Muscle of leg (tissue), 11 donors: ENCODE data around the gene ZMAT2. TPM values are rescaled to one million over a fixed set of nuclear protein-coding genes. Genes with fewer than 3 reads are reported as not detected.
"Not testable (repeated sequence)": the region's sequence is repeated elsewhere in the genome, so short reads cannot be mapped to it uniquely, and the experiment has no call there.

Source experiments
- DNase-seq: peaks from one replicate; pipeline ENCODE4 v3.0.0; 2013
- H3K27ac ChIP-seq: one replicate; pipeline ENCODE4 v1.5.1; 2013; ENCODE audit warnings: mild to moderate bottlenecking, low read length, control low read depth
- H3K27me3 ChIP-seq: one replicate; pipeline ENCODE4 v1.6.1; 2013; ENCODE audit warnings: low read length; ENCODE audit not compliant: control insufficient read depth, insufficient read depth
- H3K36me3 ChIP-seq: one replicate; pipeline ENCODE4 v1.6.1; 2013; ENCODE audit warnings: low read length; ENCODE audit not compliant: control insufficient read depth, insufficient read depth
- H3K4me1 ChIP-seq: one replicate; pipeline ENCODE4 v1.6.1; 2013; ENCODE audit warnings: low read length; ENCODE audit not compliant: control insufficient read depth, insufficient read depth
- H3K4me3 ChIP-seq: one replicate; pipeline ENCODE4 v1.5.1; 2013; ENCODE audit warnings: low read length, control low read depth
- H3K9me3 ChIP-seq: replicated peaks from 2 replicates; pipeline ENCODE4 v1.6.1; 2013; ENCODE audit warnings: low read depth, low read length; ENCODE audit not compliant: control insufficient read depth
- WGBS: methylation state at CpG from one replicate; pipeline ENCODE4 v1.1.5; 2013; ENCODE audit warnings: missing lambda C conversion rate; ENCODE audit not compliant: insufficient coverage; 5-methylcytosine and 5-hydroxymethylcytosine counted together
- polyA plus RNA-seq, 8 donors: library from polyadenylated mRNA; unstranded; fragments of 120-200 nt; gene quantifications; one replicate each; pipeline versions ENCODE4 v1.2.1 to v1.2.3, GENCODE V29; 2013; ENCODE audit warnings: inconsistent platforms in 1 of 8, low replicate concordance in 1 of 8; ENCODE audit not compliant: insufficient read length in 8 of 8, insufficient read depth in 1 of 8
- total RNA-seq: library from RNA; stranded (reverse); fragments of 120-200 nt; gene quantifications from one replicate; pipeline ENCODE4 v1.2.4, GENCODE V29; 2013

ZMAT2 gene
- total and polyA plus RNA-seq, 9 donors = 68.5 to 104 (median 87.6) TPM

DNA sequence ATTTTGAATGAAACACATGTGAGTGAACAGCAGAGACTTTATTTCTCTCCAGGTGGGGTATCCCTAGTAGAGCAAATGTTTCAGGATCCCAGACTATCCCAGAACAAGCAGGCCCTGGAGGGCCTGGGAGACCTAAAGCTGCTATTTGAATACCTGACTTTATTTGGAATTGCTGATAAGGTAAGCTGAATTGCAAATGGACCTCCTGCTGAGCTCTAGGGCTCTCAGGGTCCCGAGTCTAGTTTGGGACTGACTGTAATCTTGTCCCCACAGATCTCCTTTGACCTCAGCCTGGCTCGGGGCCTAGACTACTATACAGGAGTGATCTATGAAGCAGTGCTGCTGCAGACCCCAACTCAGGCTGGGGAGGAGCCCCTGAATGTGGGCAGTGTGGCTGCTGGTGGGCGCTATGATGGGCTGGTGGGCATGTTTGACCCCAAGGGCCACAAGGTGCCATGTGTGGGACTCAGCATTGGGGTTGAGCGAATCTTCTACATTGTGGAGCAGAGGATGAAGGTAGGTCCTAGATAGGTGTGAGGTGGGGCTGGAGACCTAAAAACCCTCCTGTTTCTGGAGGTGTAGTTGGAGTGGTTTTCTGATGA is 3.3 kb upstream of the ZMAT2 start:
- Histone ChIP-seq H3K4me1 (peaks cover 16% of the 10 kb centered on the region), H3K9me3 (no peaks in the 10 kb centered on the region), H3K27me3 (no peaks in the 10 kb centered on the region), H3K27ac (no peak overlapping the region), H3K36me3 (peaks cover 73% of the 10 kb centered on the region), H3K4me3 (no peak overlapping the region)
- 90% methylated on average over 4 of the region's 4 CpGs for WGBS
- no peak for DNase-seq

- no peak for DNase-seq
- Histone ChIP-seq H3K27me3 (no peaks in the 10 kb centered on the region), H3K36me3 (peaks cover 30% of the 10 kb centered on the region), H3K27ac (no peak overlapping the region), H3K9me3 (no peaks in the 10 kb centered on the region), H3K4me3 (no peak overlapping the region), H3K4me1 (peaks cover 6% of the 10 kb centered on the region)
- WGBS = 100% methylated on average over 1 of the region's 4 CpGs
These were observed 7.6 kb downstream of the ZMAT2 start for GRCh38 chr5:140707812-140708211.

- DNase-seq, H3K9me3 ChIP-seq, H3K4me1 ChIP-seq, H3K27ac ChIP-seq, H3K4me3 ChIP-seq, H3K27me3 ChIP-seq: not testable (repeated sequence)
- peaks cover 22% of the 10 kb centered on the region for H3K36me3 ChIP-seq
- WGBS = no CpG with 5 or more reads among the region's 9 CpGs
These were observed 8.5 kb downstream of the ZMAT2 start for GRCh38 chr5:140708787-140709186.

GRCh38 chr5:140710899-140711552 is 10.8 kb downstream of the ZMAT2 start:
- 0% methylated on average over 20 of the region's 27 CpGs for WGBS
- Histone ChIP-seq H3K27me3 (no peaks in the 10 kb centered on the region), H3K9me3 (no peaks in the 10 kb centered on the region), H3K27ac (peak overlapping the region; percentile 91), H3K4me3 (peak overlapping the region; percentile 60), H3K4me1 (peaks cover 6% of the 10 kb centered on the region), H3K36me3 (peaks cover 6% of the 10 kb centered on the region)
- peak; percentile 91 for DNase-seq

DNA sequence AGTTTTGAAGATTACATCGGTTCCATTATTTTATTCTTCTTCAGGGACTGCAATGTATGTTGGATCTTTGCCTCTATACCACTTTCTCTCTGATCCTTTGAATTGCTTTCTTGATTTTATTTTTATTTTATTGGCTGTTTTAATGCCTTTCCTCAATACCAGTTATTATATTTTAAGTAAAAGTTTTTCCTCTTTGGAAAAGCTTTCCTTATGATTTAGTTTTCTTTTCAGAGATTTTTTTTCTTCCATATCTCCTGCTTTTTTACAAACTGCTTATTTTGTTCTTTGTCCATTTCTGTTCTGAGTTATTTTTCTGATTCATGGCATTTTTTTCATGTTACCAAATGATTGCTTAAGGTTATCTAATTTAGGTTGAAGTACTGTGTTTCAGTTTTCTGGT is 11.5 kb downstream of the ZMAT2 start:
- Histone ChIP-seq H3K27ac (no peak overlapping the region), H3K9me3 (no peaks in the 10 kb centered on the region), H3K4me3 (no peak overlapping the region), H3K4me1 (peaks cover 6% of the 10 kb centered on the region), H3K36me3 (peaks cover 4% of the 10 kb centered on the region), H3K27me3 (no peaks in the 10 kb centered on the region)
- WGBS = no CpG with 5 or more reads among the region's 1 CpG
- no peak for DNase-seq

DNA sequence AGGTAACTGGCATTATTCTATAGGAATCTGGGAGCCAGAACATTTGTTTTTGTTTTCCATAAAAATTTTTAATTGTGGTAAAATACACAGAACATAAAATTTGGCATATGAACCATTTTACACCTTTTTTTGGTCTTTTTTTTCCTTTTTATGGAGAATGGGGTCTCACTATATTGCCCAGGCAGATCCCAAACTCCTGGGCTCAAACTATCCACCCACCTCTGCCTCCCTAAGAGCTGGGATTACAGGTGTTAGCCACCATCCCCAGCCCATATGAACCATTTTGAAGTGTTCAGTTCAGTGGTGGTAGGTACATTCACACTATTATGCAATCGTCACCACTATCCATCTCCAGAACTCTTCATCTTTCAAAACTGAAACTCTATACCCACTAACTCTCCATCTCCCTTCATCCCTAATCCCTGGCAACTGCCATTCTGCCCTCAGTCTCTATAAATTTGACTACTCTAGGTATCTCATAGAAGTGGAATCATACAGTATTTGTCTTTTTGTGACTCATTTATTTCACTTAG is 13.4 kb downstream of the ZMAT2 start:
- Histone ChIP-seq H3K9me3 (no peaks in the 10 kb centered on the region), H3K4me1 (peaks cover 6% of the 10 kb centered on the region), H3K27me3 (no peaks in the 10 kb centered on the region), H3K27ac (no peak overlapping the region), H3K36me3 (no peaks in the 10 kb centered on the region), H3K4me3 (no peak overlapping the region)
- no peak for DNase-seq
- no CpG with 5 or more reads among the region's 1 CpG for WGBS

GRCh38 chr5:140716238-140716637 is 16.0 kb downstream of the ZMAT2 start:
- H3K36me3 ChIP-seq, H3K9me3 ChIP-seq, H3K27ac ChIP-seq, H3K4me1 ChIP-seq, H3K27me3 ChIP-seq, H3K4me3 ChIP-seq, DNase-seq: not testable (repeated sequence)
- 83% methylated on average over 1 of the region's 2 CpGs for WGBS

DNA sequence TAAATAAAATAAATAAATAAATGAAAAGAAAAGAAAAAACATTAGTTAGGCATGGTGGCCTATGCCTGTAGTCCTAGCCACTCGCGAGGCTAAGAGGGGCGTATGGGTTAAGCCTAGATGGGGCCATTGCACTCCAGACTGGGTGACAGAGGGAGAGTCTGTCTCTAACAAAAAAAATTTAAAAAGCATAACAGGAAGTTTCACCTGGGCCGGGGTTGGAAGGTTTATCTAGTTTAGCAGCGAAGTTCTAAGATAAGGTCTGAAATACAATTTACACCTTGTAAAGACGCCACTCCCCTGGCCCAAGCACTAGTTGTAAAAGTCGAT is 18.0 kb downstream of the ZMAT2 start:
- no peak for DNase-seq
- 91% methylated on average over 4 of the region's 7 CpGs for WGBS
- no peak overlapping the region for H3K4me3 ChIP-seq
- no peak overlapping the region for H3K27ac ChIP-seq
- H3K9me3 ChIP-seq = no peaks in the 10 kb centered on the region
- no peaks in the 10 kb centered on the region for H3K27me3 ChIP-seq
- H3K36me3 ChIP-seq = no peaks in the 10 kb centered on the region
- no peaks in the 10 kb centered on the region for H3K4me1 ChIP-seq

- H3K4me3 ChIP-seq, H3K36me3 ChIP-seq, H3K9me3 ChIP-seq, H3K27me3 ChIP-seq, H3K27ac ChIP-seq, H3K4me1 ChIP-seq, DNase-seq: not testable (repeated sequence)
- 50% methylated on average over 4 of the region's 6 CpGs for WGBS
These were observed 20.5 kb downstream of the ZMAT2 start for GRCh38 chr5:140720738-140721137.

DNA sequence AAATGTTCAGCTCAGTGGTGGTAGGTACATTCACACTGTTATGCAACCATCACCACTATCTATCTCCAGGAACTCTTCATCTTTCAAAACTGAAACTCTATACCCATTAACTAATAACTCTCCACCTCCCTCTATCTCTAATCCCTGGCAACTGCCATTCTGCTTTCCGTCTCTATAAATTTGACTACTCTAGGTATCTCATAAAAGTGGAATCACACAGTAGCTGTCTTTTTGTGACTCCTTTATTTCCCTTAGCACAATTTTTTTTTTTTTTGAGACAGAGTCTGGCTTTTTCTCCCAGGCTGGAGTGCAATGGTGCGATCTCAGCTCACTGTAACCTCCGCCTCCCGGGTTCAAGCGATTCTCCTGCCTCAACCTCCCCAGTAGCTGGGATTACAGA is 21.1 kb downstream of the ZMAT2 start:
- not testable (repeated sequence) for H3K27ac ChIP-seq, H3K9me3 ChIP-seq, H3K4me3 ChIP-seq, H3K4me1 ChIP-seq, H3K27me3 ChIP-seq, DNase-seq, H3K36me3 ChIP-seq
- WGBS = 75% methylated on average over 2 of the region's 5 CpGs
